GM12873 (cell line): Measurements from ENCODE around the gene CHN2.

Experiments
- TF ChIP-seq, protein P1 (sequence below): IDR thresholded peaks from 2 replicates; pipeline ENCODE4 v1.5.1; 2012; ENCODE audit warnings: low read depth, mild to moderate bottlenecking, moderate library complexity, low read length, control low read depth; ENCODE audit not compliant: insufficient read depth; ENCODE audit errors: missing control alignments

CHN2 gene

DNA sequence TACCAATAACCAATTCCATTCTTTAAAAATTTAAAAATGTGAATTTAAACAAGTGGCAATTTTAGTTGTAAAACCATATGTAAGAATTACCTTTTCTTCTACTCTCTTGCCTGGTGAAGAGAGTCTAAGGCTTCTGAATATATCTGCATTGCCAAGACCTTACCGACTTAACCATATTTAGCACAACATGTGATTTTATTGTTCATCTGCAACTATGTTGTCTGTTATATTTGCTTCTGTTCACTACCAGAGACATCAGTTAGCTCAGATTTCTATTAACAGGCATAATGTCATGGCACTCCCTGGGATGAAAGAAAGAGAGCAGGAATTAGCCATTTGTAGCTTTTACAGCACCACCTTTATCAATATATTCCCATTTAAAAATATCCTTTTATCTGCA, 55.3 kb downstream of the CHN2 start:
- TF ChIP-seq, protein P1, sequence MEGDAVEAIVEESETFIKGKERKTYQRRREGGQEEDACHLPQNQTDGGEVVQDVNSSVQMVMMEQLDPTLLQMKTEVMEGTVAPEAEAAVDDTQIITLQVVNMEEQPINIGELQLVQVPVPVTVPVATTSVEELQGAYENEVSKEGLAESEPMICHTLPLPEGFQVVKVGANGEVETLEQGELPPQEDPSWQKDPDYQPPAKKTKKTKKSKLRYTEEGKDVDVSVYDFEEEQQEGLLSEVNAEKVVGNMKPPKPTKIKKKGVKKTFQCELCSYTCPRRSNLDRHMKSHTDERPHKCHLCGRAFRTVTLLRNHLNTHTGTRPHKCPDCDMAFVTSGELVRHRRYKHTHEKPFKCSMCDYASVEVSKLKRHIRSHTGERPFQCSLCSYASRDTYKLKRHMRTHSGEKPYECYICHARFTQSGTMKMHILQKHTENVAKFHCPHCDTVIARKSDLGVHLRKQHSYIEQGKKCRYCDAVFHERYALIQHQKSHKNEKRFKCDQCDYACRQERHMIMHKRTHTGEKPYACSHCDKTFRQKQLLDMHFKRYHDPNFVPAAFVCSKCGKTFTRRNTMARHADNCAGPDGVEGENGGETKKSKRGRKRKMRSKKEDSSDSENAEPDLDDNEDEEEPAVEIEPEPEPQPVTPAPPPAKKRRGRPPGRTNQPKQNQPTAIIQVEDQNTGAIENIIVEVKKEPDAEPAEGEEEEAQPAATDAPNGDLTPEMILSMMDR: no peak

DNA sequence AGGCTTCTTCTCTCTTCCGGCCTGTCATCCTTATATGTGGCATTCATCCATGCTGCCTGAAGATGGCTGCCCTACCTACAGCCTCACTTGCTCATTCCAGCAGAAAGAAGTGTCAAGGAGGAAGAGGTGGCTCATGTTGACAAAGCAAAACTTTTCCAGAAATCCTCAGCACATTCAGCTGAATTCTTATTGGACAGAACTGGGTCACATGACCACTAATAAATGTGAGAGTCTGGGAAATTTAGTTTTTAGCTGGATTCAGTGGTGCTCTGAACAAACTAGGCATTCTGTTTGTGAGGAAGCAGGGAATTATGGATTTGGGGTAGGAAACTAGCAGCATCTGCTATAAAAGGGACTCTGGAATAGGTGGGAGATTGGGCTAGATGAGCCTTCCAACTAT, 58.6 kb downstream of the CHN2 start:
- TF ChIP-seq, protein P1: no peak

DNA sequence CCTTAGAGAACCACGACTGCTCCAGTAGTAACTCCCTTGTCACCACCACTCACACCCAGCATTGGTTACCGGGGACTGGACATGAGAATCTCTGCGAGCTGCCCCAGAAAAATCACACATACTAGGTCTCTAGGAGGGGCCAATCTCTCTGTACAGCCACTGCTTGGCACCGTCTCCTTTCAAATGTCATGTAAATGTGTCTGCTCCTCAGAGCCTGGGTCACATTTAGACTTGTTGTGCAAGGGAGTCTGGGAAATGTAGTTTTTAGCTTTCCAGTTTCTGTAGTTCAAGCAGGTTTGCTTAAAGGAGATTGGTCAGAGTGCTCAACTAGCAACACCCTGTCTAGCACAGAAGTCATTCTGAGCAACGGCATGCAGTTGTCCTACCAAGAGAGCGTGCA, 60.0 kb downstream of the CHN2 start:
- TF ChIP-seq, protein P1: no peak

DNA sequence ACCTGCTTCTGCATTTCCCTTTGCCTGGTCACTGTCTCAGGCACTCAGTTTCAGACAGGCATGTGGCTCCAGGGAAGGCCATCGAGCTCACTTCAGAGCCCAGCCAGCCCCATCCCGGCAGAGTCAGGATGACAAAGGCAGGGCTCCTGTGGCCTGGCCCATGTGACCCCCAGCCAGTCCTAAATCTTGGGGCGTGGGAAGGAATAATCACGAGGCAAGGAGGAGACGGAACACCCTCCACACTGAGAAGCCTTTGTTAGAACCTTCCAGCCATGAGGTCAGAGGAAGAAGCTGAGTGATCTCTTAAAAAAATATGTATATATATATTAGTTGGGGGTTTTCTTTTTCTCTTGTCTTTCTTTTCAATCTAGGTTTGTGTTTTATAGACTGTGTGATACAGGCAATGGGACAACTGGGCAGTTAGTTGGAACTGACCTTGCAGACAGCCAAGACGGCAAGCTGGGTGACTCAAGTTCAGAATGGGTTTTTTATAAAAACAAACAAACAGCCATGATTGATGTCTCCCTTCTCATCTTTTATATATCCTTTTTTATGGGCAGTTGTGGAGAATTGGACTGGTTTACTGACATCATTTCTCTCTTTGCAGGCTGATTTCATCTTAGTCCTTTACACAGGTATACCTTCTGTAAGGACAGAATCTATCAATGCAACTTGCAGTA, 60.8 kb downstream of the CHN2 start:
- TF ChIP-seq, protein P1: no peak

DNA sequence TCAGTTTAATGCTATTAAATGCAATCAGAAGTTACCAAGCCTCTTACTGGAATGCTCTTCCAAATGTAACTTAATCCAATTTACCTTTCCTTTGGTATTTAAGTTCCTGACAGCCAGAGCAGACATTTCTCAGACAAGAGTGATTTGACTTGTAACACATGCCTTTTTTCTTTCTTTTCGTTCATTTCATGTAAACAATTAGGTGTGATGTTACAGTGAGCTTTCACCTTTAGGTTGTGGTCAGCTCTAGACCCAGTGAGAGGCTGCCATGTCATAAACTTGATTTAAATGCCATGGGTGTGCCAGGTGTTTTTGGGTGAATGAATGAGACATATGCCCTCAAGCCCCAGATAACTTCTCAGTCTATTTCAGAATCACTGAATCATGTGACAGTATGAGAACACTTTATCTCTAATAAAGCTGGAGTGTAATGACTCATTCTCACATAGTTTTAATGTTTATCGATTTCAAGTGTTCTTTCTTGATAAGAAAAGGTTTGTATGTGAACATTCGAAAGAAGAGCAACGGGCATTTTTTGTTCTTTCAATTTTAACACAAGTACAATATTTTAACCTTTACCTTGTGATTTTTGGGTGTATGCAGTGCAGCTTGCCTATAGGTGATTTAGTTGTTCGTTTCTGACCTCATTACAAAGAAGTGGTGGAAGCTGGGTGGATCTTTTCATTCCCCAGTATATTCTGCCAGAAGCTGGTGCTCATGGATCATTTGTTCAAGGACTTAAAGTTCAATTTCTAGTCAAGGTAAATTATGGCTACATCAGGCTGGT, 61.5 kb downstream of the CHN2 start:
- TF ChIP-seq, protein P1: no peak

DNA sequence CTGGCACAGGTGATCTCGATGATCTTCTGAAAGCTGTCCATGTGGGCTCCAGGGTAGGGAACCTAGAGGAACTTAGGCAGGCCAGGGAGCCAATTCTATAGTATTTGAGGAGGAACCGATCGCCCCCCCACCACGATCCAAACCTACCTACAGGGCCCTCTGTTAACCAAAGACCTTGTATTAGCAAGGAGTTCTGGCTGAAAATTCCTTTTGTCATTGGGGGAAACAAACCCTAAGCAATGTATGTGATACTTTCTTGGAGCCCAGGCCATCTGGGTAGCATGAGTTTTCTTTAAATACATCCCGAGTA, 62.1 kb downstream of the CHN2 start:
- TF ChIP-seq, protein P1: no peak

DNA sequence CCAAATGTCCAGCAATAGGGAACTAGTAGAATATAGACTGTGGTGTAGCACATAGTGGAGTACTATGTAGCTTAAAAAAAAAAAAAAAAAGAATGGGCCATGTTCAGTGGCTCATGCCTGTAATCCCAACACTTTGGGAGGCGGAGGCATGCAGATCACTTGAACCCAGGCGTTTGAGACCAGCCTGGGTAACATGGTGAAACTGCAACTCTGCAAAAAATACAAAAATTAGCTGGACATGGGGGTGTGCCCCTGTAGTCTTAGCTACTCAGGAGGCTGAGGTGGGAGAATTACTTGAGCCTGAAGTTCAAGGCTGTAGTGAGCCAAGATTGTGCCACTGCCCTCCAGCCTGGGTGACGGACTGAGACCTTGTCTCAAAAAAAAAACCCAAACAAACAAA, 64.4 kb downstream of the CHN2 start:
- TF ChIP-seq, protein P1: no peak
